GM21737 (cell line): ENCODE data around the gene CACNB4.

Experiments
- ATAC-seq: cut with Tn5 transposase; IDR thresholded peaks from one replicate; pipeline ENCODE4 v1.9.1; 2021; ENCODE audit warnings: mild to moderate bottlenecking, moderate library complexity; ENCODE audit not compliant: unreplicated experiment

The CACNB4 gene

DNA sequence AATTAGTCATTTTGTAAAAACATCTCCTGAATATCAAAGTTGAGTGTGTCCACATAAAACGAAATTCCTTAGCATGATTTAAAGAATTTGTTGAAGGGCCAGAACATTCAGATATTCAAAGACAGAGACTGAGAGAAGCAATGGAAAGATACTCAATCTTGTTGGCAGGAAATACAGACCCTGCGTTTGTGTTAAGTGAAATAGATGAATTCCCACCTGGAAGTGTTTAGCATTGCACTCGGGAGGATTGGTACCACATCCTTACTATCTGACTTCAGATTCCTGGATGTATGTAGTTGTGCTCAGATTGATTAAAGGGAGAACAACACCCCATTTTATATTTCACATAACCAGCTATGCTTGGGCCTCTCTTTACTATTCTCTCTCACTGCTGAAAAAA, 260.9 kb downstream of the CACNB4 start:
- no peak for ATAC-seq

DNA sequence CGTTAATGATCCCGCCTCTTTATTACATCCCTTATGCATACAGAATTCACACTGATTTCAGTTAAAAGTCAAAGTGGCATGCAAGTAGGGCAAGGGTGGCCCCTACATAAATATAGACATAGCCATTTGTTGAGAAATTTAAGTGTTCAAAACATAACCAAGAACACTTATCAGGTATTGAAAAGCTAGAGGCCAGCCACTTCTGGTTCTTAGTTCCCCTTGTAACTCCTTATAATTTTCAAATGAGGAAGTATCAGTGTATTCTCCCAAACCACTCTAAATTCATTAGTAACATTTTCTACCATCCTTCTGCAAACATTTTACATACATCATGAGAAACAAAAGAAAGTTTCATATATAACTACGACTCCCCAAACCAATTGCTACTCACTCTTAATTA, 264.9 kb downstream of the CACNB4 start:
- ATAC-seq: no peak

DNA sequence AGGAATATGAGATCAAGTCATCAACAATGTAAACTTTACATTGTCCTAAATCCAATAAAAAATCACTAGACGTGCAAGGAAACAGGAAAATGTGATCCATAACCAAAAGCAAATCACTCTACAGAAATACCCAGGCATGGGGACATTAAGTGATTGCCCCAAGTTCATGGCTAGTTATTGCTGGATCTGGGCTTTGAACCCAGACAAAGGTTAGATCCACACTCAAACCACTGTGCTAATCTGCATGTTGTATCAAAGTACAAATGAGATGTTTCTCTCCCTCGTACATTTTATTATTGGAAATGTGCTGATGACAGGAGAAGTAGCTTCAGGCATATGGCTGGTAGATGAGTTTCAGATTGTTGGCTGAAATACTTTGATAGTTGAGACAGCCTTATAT, 267.9 kb downstream of the CACNB4 start:
- ATAC-seq: no peak

DNA sequence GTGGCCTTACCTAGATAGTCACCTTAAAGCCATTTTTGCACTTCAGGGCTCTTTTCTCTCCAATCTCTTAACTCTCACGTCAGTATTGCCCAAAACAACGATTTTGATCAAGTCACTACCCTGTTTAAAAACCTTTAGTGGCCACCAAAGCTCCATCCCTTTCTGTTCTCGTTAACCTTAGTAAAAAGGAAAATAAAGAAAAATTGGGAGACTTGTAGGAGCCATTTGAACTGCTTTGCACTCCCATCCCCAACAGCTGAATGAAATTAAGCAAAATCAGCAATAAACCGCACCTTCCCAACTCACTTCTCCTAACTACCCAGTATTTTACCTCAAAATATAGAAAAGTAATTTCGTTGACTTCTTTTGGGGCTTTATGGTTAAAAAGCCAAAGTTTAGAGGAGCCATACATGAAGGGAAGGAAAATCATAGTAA, 269.9 kb downstream of the CACNB4 start:
- no peak for ATAC-seq

DNA sequence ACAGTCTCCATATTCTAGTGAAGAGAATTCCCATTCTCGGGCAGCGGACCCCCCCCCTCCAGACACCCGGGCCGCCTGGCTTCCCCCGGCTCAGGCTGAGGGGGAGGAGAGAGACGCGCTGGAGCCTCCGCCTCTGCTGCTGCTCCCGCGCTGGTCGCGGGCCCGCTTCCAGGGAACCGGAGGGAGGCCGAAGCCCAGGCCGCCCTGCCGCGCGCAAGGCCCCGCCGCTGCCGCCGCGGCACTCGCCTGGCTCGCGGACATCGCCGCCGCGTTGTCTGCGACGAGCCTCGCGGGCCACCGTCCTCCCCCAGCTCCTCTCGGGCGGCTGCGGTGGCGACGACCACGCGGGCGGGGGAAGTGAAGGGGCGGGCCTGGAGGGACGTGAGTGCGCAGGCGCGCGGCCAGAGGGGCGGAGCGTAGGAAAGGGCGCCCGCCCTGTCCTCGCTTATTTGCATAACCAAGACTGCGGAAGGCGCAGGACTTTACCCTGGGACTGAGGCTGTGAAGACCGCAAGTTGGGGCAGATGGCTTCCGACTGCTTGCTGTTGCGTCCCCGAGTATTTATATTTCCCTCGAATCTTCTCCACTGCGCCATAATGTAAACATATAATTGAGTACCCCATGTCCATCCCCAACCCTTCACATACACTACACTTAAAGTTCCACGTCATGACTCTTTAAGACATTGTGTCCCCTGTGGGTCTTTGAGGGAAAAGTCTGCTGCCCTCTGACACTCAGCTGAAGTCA, 270.5 kb downstream of the CACNB4 start, which contains the start of gene ARL5A:
Gene ARL5A (minus strand): TSS at position 279 of the 747 bp plus-strand sequence. CDS start 245 bp downstream, at position 34.
- ATAC-seq: peak; percentile 93

DNA sequence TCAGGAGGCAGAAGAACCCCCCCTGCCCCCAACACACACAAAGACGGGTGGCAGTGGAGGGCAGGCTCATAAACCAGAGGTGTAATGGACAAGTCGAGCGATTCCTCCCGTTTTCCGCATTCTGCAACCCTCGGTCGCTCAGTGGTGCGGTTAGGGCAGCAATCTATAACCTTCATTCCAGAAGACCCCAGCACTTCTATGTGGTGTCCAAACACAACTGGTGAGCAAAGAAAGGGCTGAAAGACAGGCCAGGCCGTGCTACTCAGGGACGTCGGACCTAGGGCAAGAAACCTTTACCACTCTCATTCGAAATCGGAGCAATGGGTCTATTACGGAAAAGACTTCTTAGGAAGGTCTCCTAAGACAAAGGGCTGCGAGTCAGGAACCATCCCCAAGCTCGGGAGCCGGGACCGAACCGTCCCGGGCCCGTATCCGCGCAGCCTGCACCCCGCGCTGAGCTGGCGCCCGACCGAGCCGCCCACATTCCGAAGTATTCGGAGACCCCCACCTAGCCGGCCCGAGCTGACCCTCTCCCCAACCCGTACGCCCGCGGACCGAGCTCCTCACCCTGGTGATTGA, 271.2 kb downstream of the CACNB4 start:
- ATAC-seq: peak; percentile 19

DNA sequence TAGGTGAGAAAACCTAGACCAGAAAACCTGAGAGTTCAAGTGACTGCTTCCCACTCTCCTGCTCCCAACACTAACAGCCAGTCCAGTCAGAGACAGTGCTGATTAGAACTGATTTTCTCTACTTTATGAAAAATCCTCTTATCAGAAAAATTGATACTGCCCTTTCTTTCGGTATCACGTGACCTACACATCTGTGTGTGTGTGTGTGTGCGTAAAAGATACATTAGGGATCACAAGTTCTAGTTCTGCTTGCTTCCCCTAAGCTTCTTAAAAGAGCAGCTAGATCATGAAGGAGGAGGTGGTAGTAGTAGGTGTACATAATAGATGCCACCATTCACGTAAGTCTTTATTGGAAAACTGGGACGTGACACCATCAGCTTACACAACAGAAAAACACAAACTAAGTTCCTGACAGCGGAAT, 272.1 kb downstream of the CACNB4 start:
- ATAC-seq: no peak

DNA sequence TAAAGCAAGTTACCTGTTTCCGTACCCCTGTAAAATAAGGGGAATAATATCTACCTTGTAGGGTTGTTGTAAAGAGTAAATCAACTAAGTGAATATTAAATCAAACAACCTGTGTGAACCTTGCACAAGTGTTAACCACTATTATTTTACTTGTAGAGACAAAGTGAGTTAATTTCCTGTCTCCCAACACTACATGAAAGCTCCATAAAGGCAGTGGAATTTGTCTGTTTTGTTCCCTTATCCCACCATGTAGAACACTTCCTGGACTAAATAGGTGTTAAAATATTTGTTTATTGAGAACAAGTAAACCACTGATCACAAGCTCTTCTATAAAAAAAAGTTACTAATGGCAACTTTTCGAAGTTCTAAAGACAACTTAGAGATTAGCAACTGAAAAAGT, 274.0 kb downstream of the CACNB4 start:
- ATAC-seq: no peak

DNA sequence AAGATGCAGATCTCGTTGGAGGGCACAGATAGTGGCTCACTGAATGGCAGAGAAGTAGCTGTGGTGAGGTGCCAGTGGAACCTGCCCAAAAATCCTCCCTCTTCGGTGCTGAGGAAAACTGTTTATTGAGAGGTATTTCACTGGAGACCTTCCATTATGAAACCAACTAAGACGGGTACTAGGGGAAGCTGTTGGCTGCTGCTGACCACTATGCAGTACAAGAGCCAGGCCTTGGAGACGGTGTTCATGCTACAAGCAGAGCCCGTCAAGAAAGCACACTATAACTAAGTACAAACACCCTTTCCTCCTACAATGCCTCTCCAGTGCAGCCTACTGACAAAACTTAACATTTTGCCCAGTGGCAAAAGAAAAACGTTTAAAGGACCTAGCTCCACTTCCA, 275.2 kb downstream of the CACNB4 start:
- ATAC-seq: no peak

DNA sequence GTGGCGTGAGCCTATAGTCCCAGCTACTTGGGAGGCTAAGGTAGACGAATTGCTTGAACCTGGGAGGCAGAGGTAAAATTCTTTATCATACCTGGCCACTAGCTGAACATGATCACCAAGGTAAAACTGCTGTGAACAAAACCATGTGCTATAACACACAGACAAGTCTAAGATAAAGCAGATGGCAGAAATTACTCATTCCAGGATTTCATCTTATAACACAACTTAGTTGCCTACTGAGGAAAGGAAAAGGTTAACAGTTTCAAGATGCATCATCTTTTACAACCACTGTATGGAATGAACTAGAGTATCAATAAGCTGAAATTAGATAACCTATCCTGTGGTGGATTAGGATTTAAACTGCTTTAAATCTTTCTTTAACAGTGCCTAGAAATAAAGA, 278.9 kb downstream of the CACNB4 start:
- ATAC-seq: no peak

DNA sequence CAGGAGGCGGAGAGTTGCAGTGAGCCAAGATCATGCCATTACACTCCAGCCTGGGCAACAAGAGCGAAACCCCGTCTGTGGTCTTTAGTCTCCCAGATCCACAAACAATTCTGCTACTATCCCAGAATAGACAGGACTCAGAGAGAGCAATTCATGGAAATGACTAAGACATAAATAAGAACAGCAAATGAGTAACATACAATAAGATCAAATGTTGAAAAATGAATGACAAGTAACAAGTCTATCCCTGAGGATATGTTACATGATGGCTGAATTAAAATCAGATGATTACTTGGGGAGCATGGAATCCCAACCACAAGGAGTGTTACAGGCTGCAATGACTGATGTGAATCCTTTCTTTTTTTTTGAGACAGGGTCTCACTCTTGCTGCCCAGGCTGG, 280.9 kb downstream of the CACNB4 start:
- no peak for ATAC-seq

DNA sequence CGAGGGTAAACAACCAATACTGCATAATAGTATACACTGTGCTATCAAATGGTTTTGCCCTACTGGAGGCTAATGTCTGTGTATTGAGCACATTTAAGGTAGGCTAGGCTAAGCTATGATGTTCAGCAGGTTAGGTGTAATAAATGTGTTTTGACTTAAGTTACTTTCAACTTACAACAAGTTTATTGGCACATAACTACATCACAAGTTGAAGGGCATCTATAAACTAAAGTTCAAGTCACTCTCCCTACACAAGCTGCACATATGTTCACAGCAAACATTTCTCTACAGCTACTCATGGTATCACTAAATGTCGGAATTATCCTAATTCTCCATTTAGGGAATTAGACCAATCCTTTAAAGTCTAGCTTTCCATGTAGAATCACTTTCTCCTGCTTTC, 282.0 kb downstream of the CACNB4 start:
- no peak for ATAC-seq

DNA sequence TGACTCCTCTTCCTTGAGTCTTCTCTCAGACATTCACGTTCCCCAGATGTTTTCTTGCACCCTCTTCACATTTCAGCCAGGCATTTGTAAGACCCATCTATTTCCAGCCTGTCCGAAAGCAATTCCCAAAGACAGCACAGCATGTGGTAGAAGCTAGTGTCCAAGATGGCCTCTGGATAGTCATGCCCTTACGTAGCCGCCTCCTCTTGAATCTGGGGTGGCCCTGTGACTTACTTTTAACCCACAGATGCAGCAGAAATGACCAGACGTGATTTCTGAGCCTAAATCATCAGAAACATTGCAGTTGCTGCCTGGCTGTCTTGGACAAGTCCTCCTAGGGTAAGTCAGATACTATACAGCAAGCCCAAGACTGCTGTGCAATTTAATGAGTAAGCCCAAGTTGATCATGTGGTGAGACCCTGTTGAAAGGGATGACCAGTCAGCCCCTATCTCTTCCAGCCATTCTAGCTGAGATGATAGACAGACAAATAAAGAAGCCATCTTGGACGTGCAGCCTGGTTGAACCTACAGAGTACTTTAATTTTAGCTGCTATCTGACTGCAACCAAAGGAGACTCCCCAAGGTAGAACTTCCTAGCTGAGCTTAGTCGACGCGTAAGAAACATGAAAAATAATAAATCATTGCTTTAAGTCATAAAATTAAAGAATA, 282.9 kb downstream of the CACNB4 start:
- ATAC-seq: no peak

DNA sequence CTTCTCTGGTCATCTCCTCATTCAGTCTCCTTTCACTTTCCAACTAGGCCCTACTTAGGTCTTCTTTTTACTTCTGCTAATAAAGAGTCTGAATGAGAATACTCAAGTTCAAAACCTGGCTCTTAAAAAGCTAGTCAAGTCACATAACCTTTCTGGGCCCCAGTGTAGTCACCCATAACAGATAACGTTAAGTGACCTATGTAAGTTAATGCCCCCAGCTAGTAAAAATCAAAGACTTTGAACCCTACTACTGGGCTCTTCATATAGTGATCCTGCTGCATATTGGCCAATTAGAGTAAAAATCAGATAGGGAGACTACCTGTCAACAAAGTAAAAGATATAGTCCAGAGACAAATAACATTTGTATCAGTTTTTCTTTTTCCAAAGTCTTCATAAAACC, 288.4 kb downstream of the CACNB4 start:
- ATAC-seq: no peak

DNA sequence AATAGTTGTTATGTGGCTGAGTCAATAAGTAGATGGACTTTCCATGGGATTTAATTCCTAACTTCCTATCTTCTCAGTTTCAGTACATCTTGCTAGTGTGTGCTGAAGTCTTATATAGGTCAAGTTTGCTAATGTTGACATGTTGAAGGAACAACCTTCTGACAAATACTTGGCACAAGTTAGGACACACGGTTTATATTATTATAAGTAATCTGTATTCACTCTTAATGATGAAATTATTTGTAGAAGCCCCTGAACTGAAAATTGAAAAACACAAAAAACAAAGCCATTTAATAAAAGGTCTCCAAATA, 289.8 kb downstream of the CACNB4 start:
- no peak for ATAC-seq

DNA sequence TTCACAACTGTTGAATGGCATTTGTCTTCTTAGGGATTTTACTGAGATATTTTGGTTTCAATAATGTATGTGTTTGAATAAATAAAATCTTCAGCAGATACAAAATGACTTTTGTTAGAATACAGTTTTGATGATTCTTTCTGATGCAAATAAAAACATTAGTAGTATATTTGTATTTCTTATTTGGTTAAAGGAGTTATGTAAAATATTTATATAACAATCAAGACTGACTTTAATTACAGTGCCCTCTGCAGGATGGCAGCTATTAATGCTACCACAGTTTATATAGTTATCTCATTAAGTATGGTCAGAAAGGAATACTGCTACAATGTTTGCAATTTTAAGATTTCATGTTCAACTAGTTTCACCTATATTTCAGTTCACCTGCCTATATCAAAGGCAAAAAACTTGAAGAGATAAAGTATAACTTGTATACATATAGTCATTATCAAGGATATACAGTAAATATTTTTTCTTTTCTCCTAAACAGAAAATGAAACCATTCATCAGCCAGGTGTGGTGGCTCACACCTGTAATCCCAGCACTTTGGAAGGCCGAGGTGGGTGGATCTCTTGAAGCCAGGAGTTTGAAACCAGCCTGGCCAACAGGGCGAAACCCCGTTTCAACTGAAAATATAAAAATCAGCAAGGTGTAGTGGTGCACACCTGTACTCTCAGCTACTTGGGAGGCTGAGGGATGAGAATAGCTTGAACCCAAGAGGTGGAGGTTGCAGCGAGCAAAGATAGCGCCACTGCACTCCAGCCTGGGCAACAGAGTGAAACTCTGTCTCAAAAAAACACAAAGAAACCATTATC, 290.4 kb downstream of the CACNB4 start:
- ATAC-seq: no peak

DNA sequence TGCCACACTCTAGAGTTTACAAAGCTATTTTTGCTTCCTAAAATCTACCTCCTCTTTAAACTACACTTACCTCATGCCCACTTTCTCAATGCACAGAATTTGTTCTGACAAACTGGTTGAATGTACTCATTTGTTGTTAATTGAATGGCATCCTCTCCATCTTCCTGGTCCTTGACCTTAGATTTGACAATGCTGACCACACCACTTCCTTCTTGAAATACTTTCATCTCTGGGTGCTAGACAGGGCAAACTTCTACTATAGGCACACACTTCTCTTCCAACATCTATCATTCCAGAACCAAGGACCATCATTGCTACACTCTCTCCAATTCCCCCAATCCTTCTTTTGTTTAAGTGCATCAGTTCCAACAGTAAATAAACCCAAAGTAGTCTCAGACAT, 292.9 kb downstream of the CACNB4 start:
- ATAC-seq: no peak

DNA sequence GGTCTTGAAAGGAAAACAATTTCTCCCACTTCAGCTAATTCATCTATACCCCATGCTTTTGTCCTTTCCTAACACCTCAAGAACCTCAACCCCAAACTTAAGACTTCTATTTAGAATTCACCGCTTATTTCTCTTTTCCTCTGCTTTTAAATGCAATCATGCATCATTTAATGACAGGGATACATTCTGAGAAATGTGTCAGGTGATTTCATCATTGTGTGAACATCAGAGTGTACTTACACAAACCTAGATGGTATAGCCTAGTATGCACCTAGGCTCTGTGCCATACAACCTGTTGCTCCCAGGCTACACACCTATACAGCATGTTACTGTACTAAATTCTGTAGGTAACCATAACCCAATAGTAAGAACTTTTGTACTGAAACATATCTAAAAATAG, 293.5 kb downstream of the CACNB4 start:
- no peak for ATAC-seq

DNA sequence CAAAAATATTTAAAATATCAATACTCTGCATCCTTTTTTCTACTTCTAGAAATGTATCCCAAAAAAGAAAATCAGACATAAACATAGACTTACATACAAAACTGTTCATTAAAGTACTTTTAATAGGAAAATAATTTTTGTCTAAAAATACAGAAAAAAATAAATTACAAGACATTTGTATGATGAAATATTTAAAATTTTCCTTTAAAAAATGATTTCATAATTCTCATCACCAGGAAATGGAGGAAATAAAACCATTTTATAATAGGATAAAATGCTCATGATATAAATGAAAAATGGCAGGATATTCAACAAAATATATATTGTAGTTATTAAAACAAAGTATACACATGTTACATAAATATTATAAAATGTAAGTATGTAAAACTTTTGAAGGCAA, 295.0 kb downstream of the CACNB4 start:
- no peak for ATAC-seq

DNA sequence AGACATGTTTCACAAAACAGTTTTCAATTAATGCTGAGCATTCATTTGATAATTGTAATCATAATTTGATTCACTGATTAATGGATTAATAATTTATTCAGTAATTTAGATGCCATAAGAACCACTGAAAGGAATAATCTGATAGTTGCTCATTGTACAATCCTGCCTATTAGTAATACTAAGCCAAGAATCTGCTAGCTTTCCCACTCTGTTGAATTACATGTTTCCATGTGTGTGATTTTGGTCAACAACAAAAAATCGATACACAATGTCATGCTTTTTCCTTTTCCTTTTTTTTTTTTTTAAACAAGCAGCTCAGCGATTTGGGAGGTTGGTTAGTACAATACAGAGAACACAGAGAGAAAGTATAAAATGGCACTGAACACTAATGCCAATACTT, 296.5 kb downstream of the CACNB4 start:
- ATAC-seq: no peak

DNA sequence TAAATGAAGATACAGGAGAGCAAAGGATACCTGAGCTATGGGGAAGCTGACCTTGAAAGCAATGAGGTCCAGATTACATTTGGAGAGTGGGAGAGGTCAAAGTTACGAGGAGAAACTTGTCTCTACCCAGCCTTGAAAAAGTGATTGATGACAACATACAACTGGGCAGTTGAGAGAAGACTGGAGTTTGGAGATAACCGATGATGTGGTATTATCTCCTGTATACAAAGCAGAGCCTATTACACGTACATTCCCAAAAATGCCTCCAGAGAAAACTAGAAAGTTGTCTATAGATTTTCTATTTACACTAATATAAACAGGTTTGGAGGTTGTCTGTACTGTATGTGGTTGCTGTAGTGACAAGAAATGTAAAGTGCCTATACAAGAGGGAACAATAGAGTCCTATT, 299.0 kb downstream of the CACNB4 start:
- no peak for ATAC-seq

DNA sequence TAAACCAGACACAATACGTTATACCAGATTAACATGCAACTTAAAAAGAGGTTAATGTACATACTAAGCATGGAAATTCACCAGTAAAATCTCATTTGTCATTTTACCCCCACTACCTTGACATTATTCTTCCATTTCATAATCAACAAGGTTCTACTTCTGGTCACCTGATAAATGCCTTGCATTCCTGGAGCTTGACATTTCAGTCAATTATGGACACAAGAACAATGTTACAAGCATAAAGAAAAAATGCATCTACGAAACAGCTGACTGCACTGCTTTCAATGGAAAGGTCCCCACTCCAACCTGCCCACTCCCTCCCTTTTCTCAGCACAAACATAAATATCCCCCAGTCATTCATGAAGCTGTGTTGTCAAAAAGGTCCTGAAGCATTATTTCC, 302.1 kb downstream of the CACNB4 start:
- no peak for ATAC-seq
